A673 (cell line): ENCODE data around the gene KANSL2. TPM values are rescaled to one million over a fixed set of nuclear protein-coding genes. Genes with fewer than 3 reads are reported as not detected.

Experiments
- BruUV-seq: library from RNA; stranded (reverse); fragments of 400-500 nt; replicated peaks from 2 replicates; lab custom pipeline; 2021; lab: Mats Ljungman, UMichigan
- CTCF ChIA-PET: fragments of 300-600 bp; sonication (Branson Sonifier 250); formaldehyde crosslinking; loops from one replicate; lab custom pipeline; 2022; ENCODE audit warnings: antibody characterized with exemption; lab: Charles Lee
- POLR2A ChIA-PET: fragments of 300-600 bp; sonication (Branson Sonifier 250); formaldehyde crosslinking; loops from one replicate; lab custom pipeline; 2022; ENCODE audit warnings: antibody characterized with exemption; ENCODE audit not compliant: low non-redundant PET; lab: Charles Lee
- DNase-seq: peaks from one replicate; pipeline ENCODE4 v3.0.0-alpha.2; 2015; ENCODE audit warnings: low spot score
- H3K27ac ChIP-seq: fragments of 200-600 bp; sonication (generic); 2 replicates; pipeline ENCODE4 v1.5.1; 2016; ENCODE audit warnings: mixed run types, low read depth, mild to moderate bottlenecking, mixed read lengths, antibody characterized with exemption, low read length; ENCODE audit not compliant: poor library complexity, severe bottlenecking
- H3K27me3 ChIP-seq: fragments of 200-600 bp; sonication (generic); replicated peaks from 2 replicates; pipeline ENCODE4 v1.6.1; 2017; ENCODE audit warnings: mixed run types, low read depth, mild to moderate bottlenecking, mixed read lengths, antibody characterized with exemption, low read length; ENCODE audit not compliant: insufficient read depth, poor library complexity
- H3K36me3 ChIP-seq: fragments of 200-600 bp; sonication (generic); 2 replicates; pipeline ENCODE4 v1.6.1; 2016; ENCODE audit warnings: mixed run types, mild to moderate bottlenecking, mixed read lengths, antibody characterized with exemption, low read length; ENCODE audit not compliant: insufficient read depth, poor library complexity, severe bottlenecking
- H3K4me1 ChIP-seq: fragments of 200-600 bp; sonication (generic); 2 replicates; pipeline ENCODE4 v1.6.1; 2017; ENCODE audit warnings: mixed run types, mild to moderate bottlenecking, mixed read lengths, antibody characterized with exemption, low read length; ENCODE audit not compliant: insufficient read depth, poor library complexity, severe bottlenecking
- H3K4me3 ChIP-seq: fragments of 200-600 bp; sonication (generic); 2 replicates; pipeline ENCODE4 v1.5.1; 2016; ENCODE audit warnings: low read depth, mixed run types, mild to moderate bottlenecking, mixed read lengths, low read length; ENCODE audit not compliant: poor library complexity, severe bottlenecking
- H3K9me3 ChIP-seq: fragments of 200-600 bp; sonication (generic); 2 replicates; pipeline ENCODE4 v1.6.1; 2016; ENCODE audit warnings: mixed run types, low read depth, mild to moderate bottlenecking, mixed read lengths, antibody characterized with exemption, low read length; ENCODE audit not compliant: poor library complexity, severe bottlenecking
- CTCF ChIP-seq: fragments of 300-800, 200-600 bp; sonication (generic); conservative IDR thresholded peaks from 2 replicates; pipeline ENCODE4 v1.5.1; 2017; ENCODE audit warnings: low read depth, mild to moderate bottlenecking, antibody characterized with exemption, low read length, moderate library complexity, mixed read lengths
- EZH2 ChIP-seq: fragments of 200-600 bp; sonication (generic); IDR thresholded peaks from 2 replicates; pipeline ENCODE4 v1.6.1; 2017; ENCODE audit warnings: borderline replicate concordance, low read depth, mild to moderate bottlenecking, mixed read lengths, antibody characterized with exemption, low read length; ENCODE audit not compliant: poor library complexity, severe bottlenecking
- intact Hi-C: fragments of 100-400 bp; cut with micrococcal nuclease; formaldehyde crosslinking; loops from one replicate; pipeline ENCODE4 v1.10.0; 2022; ENCODE audit not compliant: unreplicated experiment
- total RNA-seq: library from RNA; stranded (reverse); gene quantifications from 2 replicates; pipeline ENCODE4 v1.2.3, GENCODE V29; 2021

The KANSL2 gene
- total RNA-seq, 1 experiment from 2014 or later = 51.4 TPM

GRCh38 chr12:48690990-48691389 is 9.0 kb upstream of the KANSL2 start:
- no TSS peak for BruUV-seq
- no peaks in the 10 kb centered on the region for H3K27me3 ChIP-seq
- TF ChIP-seq CTCF (no peak), EZH2 (no peak)
- DNase-seq = no peak
- intact Hi-C loops = no loop called here
- ChIA-PET CTCF (no interaction called here), POLR2A (no interaction called here)
- H3K4me3 ChIP-seq = no peak overlapping the region
- H3K27ac ChIP-seq = peak overlapping the region; percentile 5
- peaks cover 66% of the 10 kb centered on the region for H3K36me3 ChIP-seq
- H3K9me3 ChIP-seq = no peaks in the 10 kb centered on the region
- no peaks in the 10 kb centered on the region for H3K4me1 ChIP-seq

- no peak for DNase-seq
- Histone ChIP-seq H3K27ac (peak overlapping the region; percentile 5), H3K27me3 (no peaks in the 10 kb centered on the region), H3K9me3 (no peaks in the 10 kb centered on the region), H3K4me3 (no peak overlapping the region), H3K4me1 (no peaks in the 10 kb centered on the region), H3K36me3 (peaks cover 61% of the 10 kb centered on the region)
- ChIA-PET POLR2A (no interaction called here), CTCF (interaction anchor here (0.6 kb wide), 1 partner anchor 16 kb away, joined by 10 read pairs; no protein-coding TSS in a partner anchor)
- no TSS peak for BruUV-seq
- intact Hi-C loops = no loop called here
- no peak for TF ChIP-seq CTCF
- no peak for TF ChIP-seq EZH2
These were observed 8.4 kb upstream of the KANSL2 start for GRCh38 chr12:48690436-48690835.

- TSS peak; percentile 6 for BruUV-seq
- DNase-seq = no peak
- Histone ChIP-seq H3K9me3 (no peaks in the 10 kb centered on the region), H3K36me3 (peaks cover 45% of the 10 kb centered on the region), H3K4me3 (no peak overlapping the region), H3K4me1 (no peaks in the 10 kb centered on the region), H3K27me3 (no peaks in the 10 kb centered on the region), H3K27ac (no peak overlapping the region)
- TF ChIP-seq CTCF (no peak), EZH2 (no peak)
- ChIA-PET POLR2A (no interaction called here), CTCF (no interaction called here)
- intact Hi-C loops = no loop called here
These were observed 6.8 kb upstream of the KANSL2 start for GRCh38 chr12:48688836-48689235.
